HG03565 (cell line): ENCODE results near the gene TCAP.
A peak's percentile ranks its signal among the peaks of the same experiment; 100 is the strongest.
"Not testable (repeated sequence)": the region's sequence is repeated elsewhere in the genome, so short reads cannot be mapped to it uniquely, and the experiment has no call there.

ENCODE experiments used
- ATAC-seq: cut with Tn5 transposase; IDR thresholded peaks from one replicate; pipeline ENCODE4 v1.9.1; 2021; ENCODE audit warnings: mild to moderate bottlenecking, moderate library complexity; ENCODE audit not compliant: unreplicated experiment

Gene TCAP

DNA sequence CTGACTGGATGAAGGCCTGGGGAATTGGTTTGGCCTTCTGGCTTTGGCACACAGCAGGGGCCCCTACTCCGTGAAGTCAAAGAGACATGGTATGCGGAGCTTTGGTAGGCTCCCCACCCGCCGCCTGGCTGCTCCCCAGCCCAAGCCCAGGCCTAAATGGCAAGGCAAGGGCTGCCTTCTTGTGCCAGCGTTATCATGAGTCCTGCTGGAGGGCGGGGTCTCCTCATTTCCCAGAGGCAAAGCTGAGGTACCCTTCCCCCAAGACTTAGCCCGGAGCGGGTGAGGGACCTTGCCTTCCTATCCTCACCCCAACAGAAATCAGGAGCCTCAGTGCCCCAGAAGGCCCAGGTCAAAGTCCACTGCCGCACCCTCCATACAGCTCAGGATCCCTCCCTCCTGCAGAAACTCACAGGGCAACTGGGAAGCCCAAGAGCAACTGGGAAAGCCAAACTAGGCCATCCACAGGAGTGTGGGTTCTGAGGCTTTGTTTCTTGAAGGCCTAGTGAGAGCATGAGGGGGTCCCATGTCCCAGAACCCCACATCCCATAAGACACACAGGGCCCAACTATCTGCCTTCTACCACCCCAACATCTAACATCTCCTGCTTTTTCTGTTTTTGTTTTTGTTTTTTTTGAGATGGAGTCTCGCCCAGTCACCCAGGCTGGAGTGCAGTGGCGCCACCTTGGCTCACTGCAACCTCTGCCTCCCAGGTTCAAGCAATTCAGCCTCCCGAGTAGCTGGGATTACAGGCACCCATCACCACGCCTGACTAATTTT is 13.4 kb downstream of the TCAP start:
- ATAC-seq: no peak

GRCh38 chr17:39679521-39680192 is 14.5 kb downstream of the TCAP start:
- no peak for ATAC-seq

- ATAC-seq: no peak
Observed at GRCh38 chr17:39683295-39683939, 18.3 kb downstream of the TCAP start.

DNA sequence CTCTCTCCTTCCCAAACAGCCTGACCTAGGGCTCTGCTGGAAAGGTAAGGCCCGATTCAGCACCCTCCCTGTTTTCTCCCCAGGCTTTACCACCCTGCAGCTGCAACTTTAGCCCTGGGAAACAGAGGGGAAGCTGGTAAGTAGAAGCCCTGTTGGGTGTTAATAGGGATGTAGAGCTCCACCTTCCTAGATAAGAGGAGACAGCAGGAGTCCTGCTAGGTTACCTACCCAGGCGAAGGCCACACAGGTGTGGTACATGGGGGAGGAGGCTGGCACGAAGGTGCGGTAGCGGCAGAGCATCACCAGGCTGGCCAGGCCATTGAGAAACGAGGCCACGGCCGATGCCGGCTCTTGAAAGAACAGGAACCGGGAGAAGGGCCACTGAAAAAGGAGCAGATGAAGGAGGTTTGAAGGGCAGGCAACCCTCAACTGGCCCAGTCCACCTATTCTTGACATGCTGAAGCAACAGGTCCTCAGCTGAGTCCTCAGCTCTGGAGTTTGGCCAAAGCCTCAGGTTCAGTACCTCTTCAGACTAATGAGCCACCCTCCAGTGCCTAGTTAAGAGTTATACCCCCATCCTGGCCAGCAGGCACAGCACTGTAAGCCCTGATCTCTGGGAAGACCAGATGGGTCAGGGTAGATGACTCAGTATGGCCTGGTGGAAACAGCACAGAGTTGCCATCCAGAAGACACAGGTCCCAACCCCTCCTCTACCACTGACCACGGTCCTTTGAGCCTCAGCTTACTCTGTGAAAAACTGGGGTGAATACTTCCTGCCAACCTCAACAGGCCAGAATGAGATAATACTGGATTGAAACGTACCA is 19.4 kb downstream of the TCAP start:
- ATAC-seq: no peak

DNA sequence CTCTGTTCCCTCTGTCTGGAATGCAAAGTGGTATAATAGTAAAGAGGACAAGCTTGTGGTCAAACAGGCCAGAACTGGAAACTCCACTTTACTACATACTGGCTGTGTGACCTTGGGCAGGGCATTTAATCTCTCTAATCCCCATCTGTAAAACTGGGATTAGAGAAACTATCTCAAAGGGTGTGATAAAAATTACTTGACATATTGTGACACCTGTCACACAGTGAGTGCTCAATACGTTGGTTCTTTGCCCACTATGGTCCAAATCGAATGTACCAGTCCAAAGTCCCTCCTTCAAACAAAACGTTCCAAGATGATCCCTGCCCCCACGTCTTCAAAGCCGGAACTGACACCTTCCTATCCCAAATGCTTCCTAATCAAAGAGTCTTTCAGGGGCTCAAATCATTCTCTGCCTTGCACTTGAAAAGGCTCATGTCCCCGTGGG is 22.0 kb downstream of the TCAP start:
- ATAC-seq: no peak

- ATAC-seq: peak; percentile 78
Observed at GRCh38 chr17:39687546-39688474, 22.7 kb downstream of the TCAP start, which contains the start of gene PGAP3. Gene PGAP3, minus strand, starts transcription at chr17:39688057. Its CDS starts 43 bp downstream, at chr17:39688014.

DNA sequence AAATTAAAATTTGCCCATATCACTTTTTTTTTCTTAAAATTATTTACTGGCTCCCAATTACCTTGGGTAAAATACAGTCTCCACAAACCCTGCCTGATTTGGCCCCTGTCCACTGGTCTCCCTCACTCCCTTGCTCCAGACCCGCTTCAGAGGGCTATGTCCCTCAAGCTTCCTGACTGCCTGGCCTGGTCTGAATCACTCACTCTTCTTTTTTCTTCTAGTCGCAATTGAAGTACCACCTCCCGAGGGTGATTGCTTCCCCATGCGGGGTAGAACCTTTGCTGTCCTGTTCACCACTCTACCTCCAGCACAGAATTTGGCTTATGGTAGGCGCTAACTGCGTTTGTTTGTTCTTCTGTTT is 23.3 kb downstream of the TCAP start:
- ATAC-seq: no peak

DNA sequence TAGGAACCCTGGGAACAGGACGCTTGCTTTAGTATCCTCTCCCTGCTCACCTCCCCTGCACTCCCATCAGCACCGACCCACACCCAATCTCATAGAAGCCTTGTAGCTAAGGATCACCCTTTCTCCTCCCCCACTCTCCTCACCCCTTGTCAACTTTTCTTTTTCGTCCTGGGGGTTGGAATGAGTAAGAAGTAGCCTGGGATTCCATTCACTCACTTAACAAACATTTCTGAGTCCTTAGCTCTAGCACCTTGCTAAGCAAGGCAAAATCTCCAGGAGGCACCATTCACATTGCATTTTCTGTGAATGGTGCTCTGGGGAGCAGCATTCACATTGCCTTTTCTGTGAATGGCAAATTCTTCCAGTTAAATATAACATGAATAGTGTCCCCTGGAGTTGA is 23.8 kb downstream of the TCAP start:
- no peak for ATAC-seq

DNA sequence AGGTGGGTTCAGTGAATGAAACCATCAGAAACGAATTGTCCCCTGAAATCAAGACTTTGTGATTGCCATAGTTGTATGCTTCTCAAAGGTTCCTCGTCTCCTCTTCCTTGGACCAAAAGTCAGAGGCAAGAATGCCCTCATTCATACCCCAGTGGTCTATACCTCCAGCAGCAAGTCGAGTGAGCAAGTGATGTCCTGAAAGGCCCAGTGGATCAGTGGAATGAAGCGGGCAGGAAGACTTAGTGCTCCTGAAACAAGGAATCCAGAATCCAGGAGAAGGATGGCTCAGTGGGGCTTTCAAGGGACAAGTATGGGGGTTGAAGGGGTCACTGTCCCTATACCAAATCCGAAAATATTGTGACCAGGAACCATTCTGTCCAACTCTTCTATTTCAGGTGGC is 29.4 kb downstream of the TCAP start:
- ATAC-seq: no peak

GRCh38 chr17:39695089-39695474 is 29.9 kb downstream of the TCAP start:
- no peak for ATAC-seq

GRCh38 chr17:39696731-39697130 is 31.6 kb downstream of the TCAP start:
- no peak for ATAC-seq

GRCh38 chr17:39697961-39698360 is 32.8 kb downstream of the TCAP start:
- no peak for ATAC-seq

- not testable (repeated sequence) for ATAC-seq
Observed at GRCh38 chr17:39699157-39699817, 34.1 kb downstream of the TCAP start.

GRCh38 chr17:39699818-39700147 is 34.6 kb downstream of the TCAP start, which contains the start of gene ERBB2:
Gene ERBB2, plus strand, starts transcription at chr17:39700064. Its CDS starts 175 bp downstream, at chr17:39700239.
- ATAC-seq: no peak

DNA sequence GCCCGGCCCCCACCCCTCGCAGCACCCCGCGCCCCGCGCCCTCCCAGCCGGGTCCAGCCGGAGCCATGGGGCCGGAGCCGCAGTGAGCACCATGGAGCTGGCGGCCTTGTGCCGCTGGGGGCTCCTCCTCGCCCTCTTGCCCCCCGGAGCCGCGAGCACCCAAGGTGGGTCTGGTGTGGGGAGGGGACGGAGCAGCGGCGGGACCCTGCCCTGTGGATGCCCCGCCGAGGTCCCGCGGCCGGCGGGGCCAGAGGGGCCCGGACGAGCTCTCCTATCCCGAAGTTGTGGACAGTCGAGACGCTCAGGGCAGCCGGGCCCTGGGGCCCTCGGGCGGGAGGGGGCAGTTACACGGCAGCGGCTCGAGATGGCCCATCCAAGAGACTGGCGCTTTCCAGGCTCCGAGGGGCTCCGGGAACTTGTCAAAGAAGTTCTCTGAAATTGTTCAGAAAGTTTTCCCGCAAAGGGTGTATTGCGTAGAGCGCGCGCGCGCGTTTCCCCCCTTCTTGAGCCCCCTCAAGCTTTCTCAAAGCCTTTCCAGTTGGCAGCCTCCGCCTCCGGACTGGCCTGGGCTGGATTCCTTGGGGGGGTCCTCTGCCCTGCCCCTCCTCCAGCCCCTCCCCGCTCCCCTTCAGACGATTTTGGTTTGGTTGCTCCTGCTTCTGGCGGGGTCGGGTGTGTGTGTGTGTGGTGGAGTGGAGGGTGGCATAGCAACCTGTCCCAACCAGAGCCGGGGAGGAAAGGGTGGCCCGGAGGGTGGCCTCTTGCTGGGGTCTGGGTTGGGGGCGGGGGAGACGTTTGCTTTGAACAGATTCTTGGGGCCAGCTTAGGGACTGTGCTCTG is 35.2 kb downstream of the TCAP start:
- ATAC-seq: no peak

- ATAC-seq: no peak
Observed at GRCh38 chr17:39701012-39701783, 36.0 kb downstream of the TCAP start.

DNA sequence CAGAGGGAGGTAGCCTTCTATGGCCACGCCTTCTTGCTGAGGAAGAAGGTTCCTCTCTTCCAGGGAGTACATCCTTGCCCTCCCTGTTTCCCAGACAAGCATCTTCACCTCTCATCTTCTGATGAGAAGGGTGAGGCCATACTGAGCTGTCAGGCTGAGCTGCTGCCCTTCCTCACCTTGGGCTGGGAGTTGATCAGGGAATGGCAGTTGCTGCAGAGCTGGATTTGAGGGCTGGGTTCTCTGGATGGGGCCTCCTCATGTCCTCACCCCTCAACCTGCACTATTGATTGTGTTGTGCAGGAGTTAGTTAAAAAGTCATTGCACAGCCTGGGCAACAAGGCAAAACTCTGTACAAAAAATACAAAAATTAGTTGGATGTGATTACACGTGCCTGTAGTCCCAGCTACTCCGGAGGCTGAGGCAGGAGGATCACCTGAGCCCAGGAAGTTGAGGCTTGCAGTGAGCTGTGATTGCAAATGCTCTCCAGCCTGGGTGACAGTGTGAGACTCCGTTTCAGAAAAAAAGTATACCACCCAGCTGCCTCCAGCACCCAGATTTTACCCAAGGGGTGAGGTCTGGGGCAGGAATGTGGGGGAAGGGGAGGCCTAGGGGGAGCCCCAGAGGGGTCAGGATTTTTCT is 36.8 kb downstream of the TCAP start:
- ATAC-seq: no peak
